H1 (cell line): ENCODE measurements around the gene SHTN1. TPM values are rescaled to one million over a fixed set of nuclear protein-coding genes. Genes with fewer than 3 reads are reported as not detected.
A peak's percentile ranks its signal among the peaks of the same experiment; 100 is the strongest.

Experiments used
- BACH1 ChIP-seq: IDR thresholded peaks from 2 replicates; pipeline ENCODE4 v1.6.1; 2012; ENCODE audit warnings: low read length, improper control_type of control experiment
- BRCA1 ChIP-seq: IDR thresholded peaks from 2 replicates; pipeline ENCODE4 v1.6.1; 2012; ENCODE audit warnings: low read depth, low read length, improper control_type of control experiment
- CBX5 ChIP-seq: fragments of 300-800, 300-1000 bp; sonication (generic); IDR thresholded peaks from 2 replicates; pipeline ENCODE4 v1.7.1; 2016; ENCODE audit warnings: antibody characterized with exemption, low read length, low read depth
- CHD2 ChIP-seq: IDR thresholded peaks from 2 replicates; pipeline ENCODE4 v1.6.1; 2012; ENCODE audit warnings: low read length, improper control_type of control experiment
- KDM4A ChIP-seq: IDR thresholded peaks from one replicate; pipeline ENCODE4 v1.7.1; 2012; ENCODE audit warnings: low read depth, mild to moderate bottlenecking, moderate library complexity, low read length, inconsistent platforms; ENCODE audit not compliant: severe bottlenecking
- POLR2AphosphoS5 ChIP-seq: IDR thresholded peaks from 2 replicates; pipeline ENCODE4 v1.6.1; 2011; ENCODE audit warnings: low read depth, low read length
- RNF2 ChIP-seq: fragments of 200-900, 300-1000 bp; sonication (generic); IDR thresholded peaks from 2 replicates; pipeline ENCODE4 v1.7.1; 2016; ENCODE audit warnings: borderline replicate concordance, low read depth, mild to moderate bottlenecking, antibody characterized with exemption, low read length; ENCODE audit not compliant: poor library complexity, severe bottlenecking; ENCODE audit errors: missing control alignments
- SUZ12 ChIP-seq: fragments of 200-600 bp; sonication (generic); IDR thresholded peaks from 2 replicates; pipeline ENCODE4 v1.6.1; 2012; ENCODE audit warnings: mild to moderate bottlenecking, inconsistent platforms, low read length, moderate library complexity, mixed read lengths
- polyA plus RNA-seq, 7 experiments: library from polyadenylated mRNA; depleted of rRNA in 3 of 7; stranded (reverse) in 5 of 7; unstranded in 2 of 7; fragments of >200 nt in 5 of 7; fragments of 200-250 nt in 2 of 7; gene quantifications; 1 replicate in 5 of 7; 2 replicates in 1 of 7; 4 replicates in 1 of 7; pipeline versions ENCODE4 v1.2.1 to v1.2.3, GENCODE V29; 2011 to 2013; ENCODE audit warnings: missing spikeins in 2 of 7, mixed read lengths in 2 of 7
- total RNA-seq: library from RNA; stranded (reverse); fragmentation: NEBNext Ultra II Directional; extraction: Animal tissue kit (Norgen Biotek cat#: 25700); gene quantifications from 2 replicates; pipeline ENCODE4 v1.2.1, GENCODE V29; 2021
- TF ChIP-seq, protein P1 (sequence below): fragments of 300-600 bp; sonication (generic); IDR thresholded peaks from 2 replicates; pipeline ENCODE4 v1.7.1; 2012; ENCODE audit warnings: low read length, moderate library complexity, mild to moderate bottlenecking, inconsistent platforms; ENCODE audit not compliant: insufficient replicate concordance

The SHTN1 gene
- total and polyA plus RNA-seq, 2 of the 8 experiments (the other 6 are each of a cell fraction or from before 2014, with no cell fraction given), result 3.3 to 12.7 TPM

DNA sequence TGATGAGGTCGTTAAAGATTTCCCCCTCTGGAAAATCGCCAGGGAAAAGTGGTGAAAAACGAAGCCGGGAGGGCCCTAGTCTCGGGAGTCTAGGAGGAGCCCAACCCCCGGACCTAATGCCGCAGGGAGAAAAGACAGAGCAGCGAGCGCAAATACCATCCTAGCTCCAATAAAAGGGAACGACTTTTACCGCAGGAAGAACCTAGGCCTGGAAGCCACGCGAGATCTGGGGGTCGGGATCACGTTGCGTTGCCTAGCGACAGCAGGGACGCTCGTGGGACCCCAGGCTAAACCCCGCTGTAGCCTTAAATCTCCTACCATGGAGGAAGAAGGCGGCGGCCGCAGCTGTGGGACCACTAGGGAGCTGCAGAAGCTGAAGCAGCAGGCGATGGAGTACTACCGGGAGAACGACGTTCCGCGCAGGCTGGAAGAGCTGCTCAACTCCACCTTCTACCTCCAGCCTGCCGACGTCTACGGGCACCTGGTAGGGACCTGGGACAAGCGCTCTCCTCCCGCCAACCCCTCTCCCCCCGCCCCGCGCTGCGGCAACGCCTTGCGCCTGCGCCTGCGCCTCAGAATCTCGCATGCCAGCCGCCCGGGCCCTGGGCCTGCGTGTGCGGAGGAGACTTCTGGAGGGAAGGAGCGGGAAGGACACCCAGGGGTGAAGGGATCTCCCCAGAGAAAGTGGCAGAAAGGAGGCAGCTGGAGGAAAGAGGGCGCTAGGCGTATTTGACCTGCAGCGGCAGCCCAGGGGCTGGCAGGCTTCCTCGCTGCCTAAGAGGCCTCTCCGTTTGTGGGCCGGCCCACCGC is 155.5 kb downstream of the SHTN1 start, which contains the start of gene ENO4 (continued):
- TF ChIP-seq, protein P1, sequence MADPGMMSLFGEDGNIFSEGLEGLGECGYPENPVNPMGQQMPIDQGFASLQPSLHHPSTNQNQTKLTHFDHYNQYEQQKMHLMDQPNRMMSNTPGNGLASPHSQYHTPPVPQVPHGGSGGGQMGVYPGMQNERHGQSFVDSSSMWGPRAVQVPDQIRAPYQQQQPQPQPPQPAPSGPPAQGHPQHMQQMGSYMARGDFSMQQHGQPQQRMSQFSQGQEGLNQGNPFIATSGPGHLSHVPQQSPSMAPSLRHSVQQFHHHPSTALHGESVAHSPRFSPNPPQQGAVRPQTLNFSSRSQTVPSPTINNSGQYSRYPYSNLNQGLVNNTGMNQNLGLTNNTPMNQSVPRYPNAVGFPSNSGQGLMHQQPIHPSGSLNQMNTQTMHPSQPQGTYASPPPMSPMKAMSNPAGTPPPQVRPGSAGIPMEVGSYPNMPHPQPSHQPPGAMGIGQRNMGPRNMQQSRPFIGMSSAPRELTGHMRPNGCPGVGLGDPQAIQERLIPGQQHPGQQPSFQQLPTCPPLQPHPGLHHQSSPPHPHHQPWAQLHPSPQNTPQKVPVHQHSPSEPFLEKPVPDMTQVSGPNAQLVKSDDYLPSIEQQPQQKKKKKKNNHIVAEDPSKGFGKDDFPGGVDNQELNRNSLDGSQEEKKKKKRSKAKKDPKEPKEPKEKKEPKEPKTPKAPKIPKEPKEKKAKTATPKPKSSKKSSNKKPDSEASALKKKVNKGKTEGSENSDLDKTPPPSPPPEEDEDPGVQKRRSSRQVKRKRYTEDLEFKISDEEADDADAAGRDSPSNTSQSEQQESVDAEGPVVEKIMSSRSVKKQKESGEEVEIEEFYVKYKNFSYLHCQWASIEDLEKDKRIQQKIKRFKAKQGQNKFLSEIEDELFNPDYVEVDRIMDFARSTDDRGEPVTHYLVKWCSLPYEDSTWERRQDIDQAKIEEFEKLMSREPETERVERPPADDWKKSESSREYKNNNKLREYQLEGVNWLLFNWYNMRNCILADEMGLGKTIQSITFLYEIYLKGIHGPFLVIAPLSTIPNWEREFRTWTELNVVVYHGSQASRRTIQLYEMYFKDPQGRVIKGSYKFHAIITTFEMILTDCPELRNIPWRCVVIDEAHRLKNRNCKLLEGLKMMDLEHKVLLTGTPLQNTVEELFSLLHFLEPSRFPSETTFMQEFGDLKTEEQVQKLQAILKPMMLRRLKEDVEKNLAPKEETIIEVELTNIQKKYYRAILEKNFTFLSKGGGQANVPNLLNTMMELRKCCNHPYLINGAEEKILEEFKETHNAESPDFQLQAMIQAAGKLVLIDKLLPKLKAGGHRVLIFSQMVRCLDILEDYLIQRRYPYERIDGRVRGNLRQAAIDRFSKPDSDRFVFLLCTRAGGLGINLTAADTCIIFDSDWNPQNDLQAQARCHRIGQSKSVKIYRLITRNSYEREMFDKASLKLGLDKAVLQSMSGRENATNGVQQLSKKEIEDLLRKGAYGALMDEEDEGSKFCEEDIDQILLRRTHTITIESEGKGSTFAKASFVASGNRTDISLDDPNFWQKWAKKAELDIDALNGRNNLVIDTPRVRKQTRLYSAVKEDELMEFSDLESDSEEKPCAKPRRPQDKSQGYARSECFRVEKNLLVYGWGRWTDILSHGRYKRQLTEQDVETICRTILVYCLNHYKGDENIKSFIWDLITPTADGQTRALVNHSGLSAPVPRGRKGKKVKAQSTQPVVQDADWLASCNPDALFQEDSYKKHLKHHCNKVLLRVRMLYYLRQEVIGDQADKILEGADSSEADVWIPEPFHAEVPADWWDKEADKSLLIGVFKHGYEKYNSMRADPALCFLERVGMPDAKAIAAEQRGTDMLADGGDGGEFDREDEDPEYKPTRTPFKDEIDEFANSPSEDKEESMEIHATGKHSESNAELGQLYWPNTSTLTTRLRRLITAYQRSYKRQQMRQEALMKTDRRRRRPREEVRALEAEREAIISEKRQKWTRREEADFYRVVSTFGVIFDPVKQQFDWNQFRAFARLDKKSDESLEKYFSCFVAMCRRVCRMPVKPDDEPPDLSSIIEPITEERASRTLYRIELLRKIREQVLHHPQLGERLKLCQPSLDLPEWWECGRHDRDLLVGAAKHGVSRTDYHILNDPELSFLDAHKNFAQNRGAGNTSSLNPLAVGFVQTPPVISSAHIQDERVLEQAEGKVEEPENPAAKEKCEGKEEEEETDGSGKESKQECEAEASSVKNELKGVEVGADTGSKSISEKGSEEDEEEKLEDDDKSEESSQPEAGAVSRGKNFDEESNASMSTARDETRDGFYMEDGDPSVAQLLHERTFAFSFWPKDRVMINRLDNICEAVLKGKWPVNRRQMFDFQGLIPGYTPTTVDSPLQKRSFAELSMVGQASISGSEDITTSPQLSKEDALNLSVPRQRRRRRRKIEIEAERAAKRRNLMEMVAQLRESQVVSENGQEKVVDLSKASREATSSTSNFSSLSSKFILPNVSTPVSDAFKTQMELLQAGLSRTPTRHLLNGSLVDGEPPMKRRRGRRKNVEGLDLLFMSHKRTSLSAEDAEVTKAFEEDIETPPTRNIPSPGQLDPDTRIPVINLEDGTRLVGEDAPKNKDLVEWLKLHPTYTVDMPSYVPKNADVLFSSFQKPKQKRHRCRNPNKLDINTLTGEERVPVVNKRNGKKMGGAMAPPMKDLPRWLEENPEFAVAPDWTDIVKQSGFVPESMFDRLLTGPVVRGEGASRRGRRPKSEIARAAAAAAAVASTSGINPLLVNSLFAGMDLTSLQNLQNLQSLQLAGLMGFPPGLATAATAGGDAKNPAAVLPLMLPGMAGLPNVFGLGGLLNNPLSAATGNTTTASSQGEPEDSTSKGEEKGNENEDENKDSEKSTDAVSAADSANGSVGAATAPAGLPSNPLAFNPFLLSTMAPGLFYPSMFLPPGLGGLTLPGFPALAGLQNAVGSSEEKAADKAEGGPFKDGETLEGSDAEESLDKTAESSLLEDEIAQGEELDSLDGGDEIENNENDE, result no peak
- TF ChIP-seq SUZ12 (peak; percentile 7; the same call in 1 of the 2 replicates), BACH1 (no peak), RNF2 (no peak), CHD2 (peak; percentile 97), CBX5 (no peak), BRCA1 (peak; percentile 91), KDM4A (peak; percentile 80), POLR2AphosphoS5 (peak; percentile 60; the same call in 1 of the 2 replicates)
